ENCODE measurements around the gene TBC1D5.

Gene TBC1D5

GRCh38 chr3:17333446-17333845, 409.0 kb downstream of the TBC1D5 start:
- TF ChIP-seq, protein P1, sequence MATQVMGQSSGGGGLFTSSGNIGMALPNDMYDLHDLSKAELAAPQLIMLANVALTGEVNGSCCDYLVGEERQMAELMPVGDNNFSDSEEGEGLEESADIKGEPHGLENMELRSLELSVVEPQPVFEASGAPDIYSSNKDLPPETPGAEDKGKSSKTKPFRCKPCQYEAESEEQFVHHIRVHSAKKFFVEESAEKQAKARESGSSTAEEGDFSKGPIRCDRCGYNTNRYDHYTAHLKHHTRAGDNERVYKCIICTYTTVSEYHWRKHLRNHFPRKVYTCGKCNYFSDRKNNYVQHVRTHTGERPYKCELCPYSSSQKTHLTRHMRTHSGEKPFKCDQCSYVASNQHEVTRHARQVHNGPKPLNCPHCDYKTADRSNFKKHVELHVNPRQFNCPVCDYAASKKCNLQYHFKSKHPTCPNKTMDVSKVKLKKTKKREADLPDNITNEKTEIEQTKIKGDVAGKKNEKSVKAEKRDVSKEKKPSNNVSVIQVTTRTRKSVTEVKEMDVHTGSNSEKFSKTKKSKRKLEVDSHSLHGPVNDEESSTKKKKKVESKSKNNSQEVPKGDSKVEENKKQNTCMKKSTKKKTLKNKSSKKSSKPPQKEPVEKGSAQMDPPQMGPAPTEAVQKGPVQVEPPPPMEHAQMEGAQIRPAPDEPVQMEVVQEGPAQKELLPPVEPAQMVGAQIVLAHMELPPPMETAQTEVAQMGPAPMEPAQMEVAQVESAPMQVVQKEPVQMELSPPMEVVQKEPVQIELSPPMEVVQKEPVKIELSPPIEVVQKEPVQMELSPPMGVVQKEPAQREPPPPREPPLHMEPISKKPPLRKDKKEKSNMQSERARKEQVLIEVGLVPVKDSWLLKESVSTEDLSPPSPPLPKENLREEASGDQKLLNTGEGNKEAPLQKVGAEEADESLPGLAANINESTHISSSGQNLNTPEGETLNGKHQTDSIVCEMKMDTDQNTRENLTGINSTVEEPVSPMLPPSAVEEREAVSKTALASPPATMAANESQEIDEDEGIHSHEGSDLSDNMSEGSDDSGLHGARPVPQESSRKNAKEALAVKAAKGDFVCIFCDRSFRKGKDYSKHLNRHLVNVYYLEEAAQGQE (IDR thresholded peaks at IDR 0.05; ENCODE audit: insufficient read depth in 1 of 2, low read depth in 2 of 2, low read length in 2 of 2), result no peak
- TF ChIP-seq SIN3A (IDR thresholded peaks at IDR 0.05; ENCODE audit: borderline replicate concordance, insufficient read depth, low read length) (no peak), FOXP2 (optimal IDR thresholded peaks at IDR 0.05; ENCODE audit: borderline replicate concordance, extremely low read depth, extremely low read length, insufficient read depth) (no peak), TAF1 (IDR thresholded peaks at IDR 0.05; ENCODE audit: borderline replicate concordance, insufficient read depth, low read length) (no peak), POLR2AphosphoS5 (IDR thresholded peaks at IDR 0.05; ENCODE audit: low read depth, low read length) (no peak)

DNA sequence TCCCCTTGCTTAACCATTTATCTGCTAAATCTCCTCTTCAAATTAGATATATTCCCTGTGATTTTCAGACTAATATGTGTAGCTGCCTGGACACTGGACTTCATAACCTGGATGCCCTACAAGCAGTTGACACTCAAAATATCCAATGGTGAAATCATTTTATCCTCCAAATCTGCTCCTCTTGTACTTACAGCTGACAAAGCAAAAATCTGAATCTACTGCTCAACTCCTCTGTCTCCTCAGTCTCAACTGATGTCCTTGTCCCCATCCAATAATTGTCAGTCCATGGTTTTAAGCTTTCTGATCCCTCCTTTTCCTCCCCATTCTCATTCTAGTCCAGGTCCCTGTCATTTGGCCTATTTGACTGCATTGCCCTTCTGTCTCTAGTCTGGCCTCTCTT, 411.8 kb downstream of the TBC1D5 start:
- no peak for TF ChIP-seq SIN3A (IDR thresholded peaks at IDR 0.05; ENCODE audit: borderline replicate concordance, insufficient read depth, low read length)
- TF ChIP-seq FOXP2 (optimal IDR thresholded peaks at IDR 0.05; ENCODE audit: borderline replicate concordance, extremely low read depth, extremely low read length, insufficient read depth), result no peak
- TF ChIP-seq POLR2AphosphoS5 (IDR thresholded peaks at IDR 0.05; ENCODE audit: low read depth, low read length), result no peak
- TF ChIP-seq, protein P1 (IDR thresholded peaks at IDR 0.05; ENCODE audit: insufficient read depth in 1 of 2, low read depth in 2 of 2, low read length in 2 of 2), result no peak
- TF ChIP-seq TAF1 (IDR thresholded peaks at IDR 0.05; ENCODE audit: borderline replicate concordance, insufficient read depth, low read length), result no peak

GRCh38 chr3:17329927-17330326, 412.5 kb downstream of the TBC1D5 start:
- TF ChIP-seq SIN3A (IDR thresholded peaks at IDR 0.05; ENCODE audit: borderline replicate concordance, insufficient read depth, low read length) (no peak), POLR2AphosphoS5 (IDR thresholded peaks at IDR 0.05; ENCODE audit: low read depth, low read length) (no peak), TAF1 (IDR thresholded peaks at IDR 0.05; ENCODE audit: borderline replicate concordance, insufficient read depth, low read length) (no peak), FOXP2 (optimal IDR thresholded peaks at IDR 0.05; ENCODE audit: borderline replicate concordance, extremely low read depth, extremely low read length, insufficient read depth) (no peak)
- TF ChIP-seq, protein P1 (IDR thresholded peaks at IDR 0.05; ENCODE audit: insufficient read depth in 1 of 2, low read depth in 2 of 2, low read length in 2 of 2), result no peak

- TF ChIP-seq POLR2AphosphoS5 (IDR thresholded peaks at IDR 0.05; ENCODE audit: low read depth, low read length), result no peak
- no peak for TF ChIP-seq FOXP2 (optimal IDR thresholded peaks at IDR 0.05; ENCODE audit: borderline replicate concordance, extremely low read depth, extremely low read length, insufficient read depth)
- TF ChIP-seq SIN3A (IDR thresholded peaks at IDR 0.05; ENCODE audit: borderline replicate concordance, insufficient read depth, low read length), result no peak
- no peak for TF ChIP-seq TAF1 (IDR thresholded peaks at IDR 0.05; ENCODE audit: borderline replicate concordance, insufficient read depth, low read length)
- TF ChIP-seq, protein P1 (IDR thresholded peaks at IDR 0.05; ENCODE audit: insufficient read depth in 1 of 2, low read depth in 2 of 2, low read length in 2 of 2), result no peak
These were observed 420.2 kb downstream of the TBC1D5 start for GRCh38 chr3:17322106-17322793.

Data from PFSK-1 (cell line).